Activated CD4-positive, alpha-beta T cell treated with anti-CD3 and anti-CD28 coated beads, Interleukin-2, amount 50 U/mL, for 48 hours (primary cell): Measurements from ENCODE around the gene BACE1.
"Not testable (repeated sequence)": the region's sequence is repeated elsewhere in the genome, so short reads cannot be mapped to it uniquely, and the experiment has no call there.

ENCODE experiments used
- DNase-seq, 2 experiments: peaks; one replicate each; pipeline ENCODE4 v3.0.0-alpha.2; 2020

BACE1 gene

GRCh38 chr11:117272175-117272574 is 43.9 kb downstream of the BACE1 start:
- not testable (repeated sequence) for DNase-seq

GRCh38 chr11:117271208-117271607 is 44.8 kb downstream of the BACE1 start:
- no peak for DNase-seq

DNA sequence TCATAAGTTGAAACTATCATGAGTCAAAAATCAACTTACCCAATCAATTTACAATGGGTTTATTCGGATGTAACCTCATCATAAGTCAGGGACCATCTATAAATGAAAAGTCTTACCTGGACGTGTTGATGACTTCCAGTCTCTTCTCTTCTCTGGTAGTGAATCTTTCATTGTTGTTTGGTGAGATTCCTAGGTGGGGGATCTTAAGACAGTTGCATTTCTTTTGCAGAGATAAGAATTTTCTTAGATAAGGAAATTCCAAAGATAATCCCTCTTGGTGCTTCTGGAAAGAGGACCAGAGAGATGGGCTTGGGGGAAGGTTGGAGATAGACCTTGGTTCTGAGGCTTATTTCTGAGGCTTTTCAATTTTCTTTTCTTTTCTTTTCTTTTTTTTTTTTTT is 46.2 kb downstream of the BACE1 start:
- DNase-seq, result no peak

DNA sequence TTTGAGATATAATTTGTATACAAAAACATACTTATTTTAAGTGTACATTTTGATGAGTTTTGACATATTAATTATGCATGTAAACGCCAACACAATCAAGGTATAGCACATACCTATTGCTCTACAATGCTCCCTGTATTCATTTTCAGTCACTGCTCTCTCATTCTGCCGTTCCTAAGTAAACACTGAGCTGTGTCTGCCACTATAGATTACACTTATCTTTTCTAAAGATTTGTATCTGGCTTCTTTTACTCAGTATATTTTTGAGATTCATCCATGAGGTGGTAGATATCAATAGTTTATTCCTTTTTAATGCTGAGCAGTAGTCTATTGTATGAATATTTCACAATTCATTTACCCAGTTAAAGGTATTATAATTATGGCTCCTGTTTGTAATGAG is 50.3 kb downstream of the BACE1 start:
- DNase-seq, result no peak

DNA sequence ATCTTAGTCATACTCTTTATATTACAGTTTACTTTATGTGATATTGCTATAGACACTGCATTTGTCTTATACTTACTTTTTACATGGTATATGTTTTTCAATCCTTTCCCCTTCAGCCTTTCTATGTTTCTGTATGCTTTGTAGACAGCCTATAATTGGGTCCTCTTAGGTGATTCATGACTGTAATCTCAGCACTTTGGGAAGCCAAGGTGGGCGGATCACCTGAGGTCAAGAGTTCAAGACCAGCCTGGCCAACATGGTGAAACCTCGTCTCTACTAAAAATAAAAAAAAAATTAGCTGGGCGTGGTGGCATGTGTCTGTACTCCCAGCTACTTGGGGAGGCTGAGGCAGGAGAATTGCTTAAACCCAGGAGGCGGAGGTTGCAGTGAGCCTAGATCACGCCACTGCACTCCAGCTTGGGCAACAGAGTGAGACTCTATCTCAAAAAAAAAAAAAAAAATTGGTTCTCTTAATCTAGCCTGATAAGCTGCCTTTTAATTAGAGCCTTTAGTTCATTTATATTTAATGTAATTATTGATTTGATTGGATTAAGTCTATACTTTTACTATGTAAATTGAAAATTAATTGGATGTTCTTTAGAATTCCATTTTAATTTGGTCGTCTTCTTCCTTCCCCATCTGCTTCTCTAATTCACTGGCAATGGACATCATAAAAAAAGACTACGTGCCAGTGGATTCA is 51.3 kb downstream of the BACE1 start:
- DNase-seq, result not testable (repeated sequence)

GRCh38 chr11:117259417-117259816 is 56.6 kb downstream of the BACE1 start:
- no peak for DNase-seq

GRCh38 chr11:117258576-117258975 is 57.5 kb downstream of the BACE1 start:
- DNase-seq, result no peak

DNA sequence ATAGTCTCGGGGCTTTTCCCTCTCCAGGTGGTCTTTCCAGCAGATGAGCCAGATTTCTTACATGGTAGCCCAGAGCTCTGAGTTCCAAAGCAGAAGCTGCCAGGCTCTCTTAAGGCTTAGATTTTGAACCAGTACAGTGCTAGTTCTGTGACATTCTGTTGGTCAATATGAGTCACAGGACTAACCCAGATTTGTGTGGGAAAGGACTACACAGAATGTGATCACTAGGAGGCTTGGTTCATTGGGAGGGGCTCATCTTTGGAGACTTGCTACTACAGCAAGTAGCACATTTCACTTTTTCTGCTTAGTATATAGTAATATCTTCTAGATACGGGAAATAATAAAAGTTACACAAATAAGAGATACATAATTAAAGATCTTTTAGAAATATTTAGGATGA is 59.5 kb downstream of the BACE1 start:
- no peak for DNase-seq

DNA sequence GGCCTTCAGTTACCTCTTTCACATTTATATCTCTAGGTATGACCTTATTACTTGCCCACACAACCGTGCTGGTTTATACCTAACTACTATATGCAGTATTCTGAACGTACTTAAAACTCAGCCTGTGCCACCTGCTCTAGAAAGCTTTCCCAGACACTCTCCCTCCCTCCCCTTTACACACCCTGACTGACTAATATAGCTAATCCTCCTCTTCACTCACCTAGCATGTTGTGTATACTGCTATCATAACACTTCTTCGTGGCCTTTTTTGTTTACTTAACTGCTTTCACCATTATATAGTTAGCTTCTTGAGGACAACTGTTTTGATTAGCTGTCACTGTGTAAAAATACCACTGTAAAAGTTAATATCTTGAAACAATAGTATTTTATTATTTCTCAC is 60.1 kb downstream of the BACE1 start:
- DNase-seq, result no peak

DNA sequence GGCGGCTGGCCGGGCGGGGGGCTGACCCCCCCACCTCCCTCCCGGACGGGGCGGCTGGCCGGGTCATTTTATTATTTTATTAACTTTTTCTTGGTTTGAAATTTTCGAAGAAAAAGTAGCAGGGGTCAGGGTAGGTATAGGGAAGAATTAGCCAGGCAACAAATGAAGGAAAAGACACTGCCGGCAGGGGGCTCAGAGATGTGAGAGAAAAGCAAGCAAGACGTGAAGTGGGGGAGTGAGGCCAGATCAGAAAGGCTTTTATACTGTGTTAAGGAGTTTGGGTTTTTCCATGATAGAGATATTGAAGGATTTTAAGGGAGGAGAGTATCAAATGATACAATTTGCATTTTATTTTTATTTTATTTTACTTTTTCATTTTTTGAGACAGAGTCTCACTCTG is 64.5 kb downstream of the BACE1 start:
- DNase-seq, result no peak

GRCh38 chr11:117249571-117249970 is 66.5 kb downstream of the BACE1 start:
- DNase-seq, result no peak

GRCh38 chr11:117248341-117248740 is 67.7 kb downstream of the BACE1 start:
- DNase-seq, result no peak

GRCh38 chr11:117239295-117239694 is 76.8 kb downstream of the BACE1 start:
- no peak for DNase-seq

DNA sequence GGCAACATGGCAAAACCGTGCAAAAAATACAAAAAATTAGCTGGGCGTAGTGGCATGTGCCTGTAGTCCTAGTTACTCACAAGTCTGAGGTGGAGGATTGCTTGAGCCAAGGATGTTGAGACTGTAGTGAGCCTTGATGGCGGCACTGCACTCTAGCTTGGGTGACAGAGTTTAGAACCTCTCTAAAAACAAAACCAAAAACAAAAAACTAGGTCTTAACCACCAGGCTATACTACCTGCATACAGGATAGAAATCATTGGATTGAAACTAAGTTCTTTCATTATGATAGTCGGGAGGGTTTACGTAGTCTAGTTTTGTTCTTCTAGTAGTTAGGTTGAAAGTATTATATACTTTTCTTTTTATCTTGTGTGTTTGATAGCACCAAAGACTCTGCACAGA is 77.8 kb downstream of the BACE1 start:
- no peak for DNase-seq
